Spleen (tissue), 11 donors: ENCODE measurements around the gene ENOSF1. TPM values are rescaled to one million over a fixed set of nuclear protein-coding genes. Genes with fewer than 3 reads are reported as not detected.

Experiments used
- DNase-seq: peaks from one replicate; pipeline ENCODE4 v3.0.0-alpha.2; 2020
- H3K27ac ChIP-seq, 8 donors: fragments of 200-600 bp; sonication (generic) in 7 of 8; 1 replicate in 4 of 8; 2 replicates in 4 of 8; pipeline versions ENCODE4 v1.5.0 to v1.8.0; 2016 to 2021; ENCODE audit warnings: inconsistent platforms in 4 of 8, mild to moderate bottlenecking in 4 of 8, moderate library complexity in 1 of 8
- H3K27me3 ChIP-seq, 7 donors: fragments of 200-600 bp; sonication (generic) in 6 of 7; replicated peaks in 1 of 7; 1 replicate in 4 of 7; 2 replicates in 3 of 7; pipeline versions ENCODE4 v1.5.0 to v1.8.0; 2016 to 2021; ENCODE audit warnings: inconsistent platforms in 3 of 7, mild to moderate bottlenecking in 1 of 7
- H3K36me3 ChIP-seq, 6 donors: fragments of 200-600 bp; sonication (generic) in 5 of 6; 1 replicate in 4 of 6; 2 replicates in 2 of 6; pipeline versions ENCODE4 v1.5.0 to v1.8.0; 2016 to 2021; ENCODE audit warnings: inconsistent platforms in 2 of 6
- H3K4me1 ChIP-seq, 6 donors: fragments of 200-600 bp; sonication (generic) in 5 of 6; 1 replicate in 3 of 6; 2 replicates in 3 of 6; pipeline versions ENCODE4 v1.5.0 to v1.8.0; 2016 to 2021; ENCODE audit warnings: inconsistent platforms in 3 of 6
- H3K4me3 ChIP-seq, 8 donors: fragments of 200-600 bp; sonication (generic) in 7 of 8; 1 replicate in 4 of 8; 2 replicates in 4 of 8; pipeline versions ENCODE4 v1.5.0 to v1.8.0; 2016 to 2021; ENCODE audit warnings: inconsistent platforms in 4 of 8, mild to moderate bottlenecking in 4 of 8, moderate library complexity in 2 of 8
- H3K9me3 ChIP-seq, 8 donors: fragments of 200-600 bp; sonication (generic) in 7 of 8; 1 replicate in 4 of 8; 2 replicates in 4 of 8; pipeline versions ENCODE4 v1.5.0 to v1.8.0; 2016 to 2021; ENCODE audit warnings: inconsistent platforms in 4 of 8
- CTCF ChIP-seq, 11 experiments: fragments of 200-600 bp in 7 of 11; fragments of 450-650 bp in 4 of 11; sonication (generic) in 4 of 11; IDR thresholded peaks in 8 of 11; conservative IDR thresholded peaks in 3 of 11; 1 replicate in 7 of 11; 2 replicates in 4 of 11; pipeline versions ENCODE4 v1.4.0 to v1.8.0; 2016 to 2021; ENCODE audit warnings: antibody characterized with exemption in 11 of 11, inconsistent platforms in 4 of 11, mild to moderate bottlenecking in 1 of 11
- POLR2A ChIP-seq, 3 donors: fragments of 450-650 bp; IDR thresholded peaks; one replicate each; pipeline ENCODE4 v1.5.1; 2017; ENCODE audit warnings: antibody characterized with exemption in 3 of 3, mild to moderate bottlenecking in 1 of 3
- POLR2AphosphoS5 ChIP-seq, 3 donors: sonication (generic); formaldehyde crosslinking; IDR thresholded peaks; one replicate each; pipeline ENCODE4 v1.5.1; 2017; ENCODE audit warnings: antibody characterized with exemption in 3 of 3
- WGBS, 5 donors: extraction: QIAGEN DNeasy Blood & Tissue Kit in 3 of 5; methylation state at CpG; one replicate each; pipeline versions ENCODE4 v1.1.5 to v1.1.7; 2013 to 2018; 5-methylcytosine and 5-hydroxymethylcytosine counted together
- intact Hi-C: fragments of 100-400 bp; cut with DNase I; formaldehyde crosslinking; loops from one replicate; pipeline ENCODE4 v1.15.0; 2023; ENCODE audit warnings: low total_unique reads
- polyA plus RNA-seq, 3 donors: library from polyadenylated mRNA; stranded (reverse); fragments of 200-250 nt; gene quantifications; one replicate each; pipeline ENCODE4 v1.2.1, GENCODE V29; 2013
- total RNA-seq, 7 donors: library from RNA; depleted of rRNA in 3 of 7; stranded (reverse); fragments of >200 nt in 3 of 7; fragmentation: NEBNext Ultra II Directional in 4 of 7; extraction: Animal tissue kit (Norgen Biotek cat#: 25700) in 4 of 7; gene quantifications; one replicate each; pipeline versions ENCODE4 v1.1.0 to v1.2.1, GENCODE V29; 2016 to 2021
- donor health status: healthy with polysubstance abuse.
- donor health status: DM: no; HTN: no; CAD: no; lungs with moderate emphysema.
- donor health status: DM: no; HTN: no; CAD: no.
- donor health status: Bipolar disorder and iron deficiency.
- donor health status: healthy.
- donor health status: DM: no; HTN: no; CAD: no.
- donor health status: DM: yes; HTN: yes; CAD: no.

Gene ENOSF1
- total and polyA plus RNA-seq, 10 donors: 28.2 to 125 (median 74.3) TPM

- H3K27me3 ChIP-seq: no peaks in the 10 kb centered on the region
- peaks cover 0 to 46% (median 15%) of the 10 kb centered on the region in 6 donors for H3K36me3 ChIP-seq
- 88 to 97% (median 92%) methylated on average over 8 of the region's 8 CpGs for WGBS, 5 donors
- no peak overlapping the region for H3K27ac ChIP-seq
- no peak overlapping the region for H3K4me3 ChIP-seq
- no peak for DNase-seq
- intact Hi-C loops: no loop called here
- H3K4me1 ChIP-seq: peaks cover 0 to 32% (median 17%) of the 10 kb centered on the region in 6 donors
- no peaks in the 10 kb centered on the region for H3K9me3 ChIP-seq
- no peak for TF ChIP-seq POLR2A (IDR thresholded peaks at IDR 0.05)
- no peak for TF ChIP-seq CTCF (IDR thresholded peaks at IDR 0.05 in 8 of 11, conservative IDR thresholded peaks at IDR 0.05 in 3 of 11)
- no peak for TF ChIP-seq POLR2AphosphoS5 (IDR thresholded peaks at IDR 0.05)
Measured at GRCh38 chr18:706405-706804, 6.0 kb downstream of the ENOSF1 start.

- intact Hi-C loops: no loop called here
- Histone ChIP-seq H3K4me1 (peaks cover 0 to 3% (median 0%) of the 10 kb centered on the region in 6 donors), H3K4me3 (no peak overlapping the region), H3K27me3 (no peaks in the 10 kb centered on the region), H3K27ac (no peak overlapping the region), H3K9me3 (no peaks in the 10 kb centered on the region), H3K36me3 (peaks cover 0 to 61% (median 15%) of the 10 kb centered on the region in 6 donors)
- DNase-seq: no peak
- TF ChIP-seq POLR2A (IDR thresholded peaks at IDR 0.05) (no peak), CTCF (IDR thresholded peaks at IDR 0.05 in 8 of 11, conservative IDR thresholded peaks at IDR 0.05 in 3 of 11) (no peak), POLR2AphosphoS5 (IDR thresholded peaks at IDR 0.05) (no peak)
- WGBS, 5 donors: 76 to 87% (median 81%) methylated on average over 8 of the region's 8 CpGs
Measured at GRCh38 chr18:703213-703967, 9.0 kb downstream of the ENOSF1 start.

- Histone ChIP-seq H3K9me3 (no peaks in the 10 kb centered on the region), H3K36me3 (peaks cover 0 to 56% (median 6%) of the 10 kb centered on the region in 6 donors), H3K27ac (no peak overlapping the region), H3K4me3 (no peak overlapping the region), H3K4me1 (peaks cover 0 to 9% (median 3%) of the 10 kb centered on the region in 6 donors), H3K27me3 (no peaks in the 10 kb centered on the region)
- WGBS, 5 donors: 81 to 97% (median 87%) methylated on average over 10 of the region's 10 CpGs
- TF ChIP-seq POLR2AphosphoS5 (IDR thresholded peaks at IDR 0.05) (no peak), POLR2A (IDR thresholded peaks at IDR 0.05) (no peak), CTCF (IDR thresholded peaks at IDR 0.05 in 8 of 11, conservative IDR thresholded peaks at IDR 0.05 in 3 of 11) (no peak)
- intact Hi-C loops: no loop called here
- DNase-seq: no peak
Measured at GRCh38 chr18:697800-698199, 14.6 kb downstream of the ENOSF1 start.

- DNase-seq: no peak
Measured at GRCh38 chr18:697012-697411, 15.4 kb downstream of the ENOSF1 start.

More at GRCh38 chr18:697012-697411, 15.4 kb downstream of the ENOSF1 start:
- H3K4me1 ChIP-seq: peaks cover 0 to 11% (median 4%) of the 10 kb centered on the region in 6 donors
- H3K36me3 ChIP-seq: peaks cover 0 to 64% (median 9%) of the 10 kb centered on the region in 6 donors
- WGBS, 5 donors: 86 to 99% (median 90%) methylated on average over 4 of the region's 4 CpGs
- no peaks in the 10 kb centered on the region for H3K9me3 ChIP-seq
- intact Hi-C loops: no loop called here
- no peak overlapping the region for H3K4me3 ChIP-seq
- no peaks in the 10 kb centered on the region for H3K27me3 ChIP-seq
- H3K27ac ChIP-seq: no peak overlapping the region
- TF ChIP-seq POLR2AphosphoS5 (IDR thresholded peaks at IDR 0.05) (no peak), POLR2A (IDR thresholded peaks at IDR 0.05) (no peak), CTCF (IDR thresholded peaks at IDR 0.05 in 8 of 11, conservative IDR thresholded peaks at IDR 0.05 in 3 of 11) (no peak)
